Fibroblast of lung (primary cell): ENCODE measurements around the gene IKBKG. TPM values are rescaled to one million over a fixed set of nuclear protein-coding genes. Genes with fewer than 3 reads are reported as not detected.

Source experiments
- DNase-seq, 2 donors: peaks; one replicate each; pipeline versions ENCODE4 v3.0.0 to v3.0.0-alpha.2; 2010; ENCODE audit warnings: low read depth in 2 of 2
- H2AFZ ChIP-seq: 2 replicates; pipeline ENCODE4 v1.5.1; 2012; ENCODE audit warnings: low read length, control low read depth, inconsistent platforms
- H3K27ac ChIP-seq: 2 replicates; pipeline ENCODE4 v1.5.1; 2011; ENCODE audit warnings: low read length, control low read depth; ENCODE audit not compliant: insufficient read depth
- H3K27me3 ChIP-seq: 2 replicates; pipeline ENCODE4 v1.5.1; 2011; ENCODE audit warnings: mild to moderate bottlenecking, low read length; ENCODE audit not compliant: control insufficient read depth, insufficient read depth
- H3K36me3 ChIP-seq: 2 replicates; pipeline ENCODE4 v1.5.1; 2011; ENCODE audit warnings: low read length; ENCODE audit not compliant: control insufficient read depth, insufficient read depth
- H3K4me1 ChIP-seq: 2 replicates; pipeline ENCODE4 v1.5.1; 2011; ENCODE audit warnings: low read length; ENCODE audit not compliant: control insufficient read depth, insufficient read depth; ENCODE audit errors: extremely low read depth
- H3K4me2 ChIP-seq: 2 replicates; pipeline ENCODE4 v1.5.1; 2011; ENCODE audit warnings: low read length, control low read depth; ENCODE audit not compliant: insufficient read depth; ENCODE audit errors: extremely low read depth
- H3K4me3 ChIP-seq, 4 experiments: fragments of 200-600 bp in 1 of 4; sonication (generic) in 1 of 4; replicated peaks in 1 of 4; 2 replicates each; pipeline ENCODE4 v1.5.1; 2011 to 2016; ENCODE audit warnings: low read length in 4 of 4, low read depth in 3 of 4, mild to moderate bottlenecking in 3 of 4, control low read depth in 2 of 4, inconsistent platforms in 1 of 4, mixed read lengths in 1 of 4; ENCODE audit not compliant: insufficient read depth in 1 of 4; ENCODE audit errors: control extremely low read depth in 1 of 4
- H3K79me2 ChIP-seq: 2 replicates; pipeline ENCODE4 v1.5.1; 2012; ENCODE audit warnings: mild to moderate bottlenecking, low read length, inconsistent platforms; ENCODE audit not compliant: control insufficient read depth, insufficient read depth
- H3K9ac ChIP-seq: 2 replicates; pipeline ENCODE4 v1.5.1; 2011; ENCODE audit warnings: mild to moderate bottlenecking, low read length, control low read depth; ENCODE audit not compliant: insufficient read depth
- H3K9me3 ChIP-seq: 2 replicates; pipeline ENCODE4 v1.5.1; 2012; ENCODE audit warnings: low read depth, low read length; ENCODE audit not compliant: control insufficient read depth, insufficient read depth
- H4K20me1 ChIP-seq: 2 replicates; pipeline ENCODE4 v1.5.1; 2011; ENCODE audit warnings: low read length; ENCODE audit not compliant: control insufficient read depth, insufficient read depth; ENCODE audit errors: extremely low read depth
- CTCF ChIP-seq, 2 donors: IDR thresholded peaks in 1 of 2; conservative IDR thresholded peaks in 1 of 2; 1 replicate in 1 of 2; 2 replicates in 1 of 2; pipeline ENCODE4 v1.5.1; 2011 to 2012; ENCODE audit warnings: low read length in 2 of 2, control low read depth in 1 of 2, inconsistent platforms in 1 of 2, low read depth in 1 of 2, mild to moderate bottlenecking in 1 of 2
- EZH2 ChIP-seq: IDR thresholded peaks from 2 replicates; pipeline ENCODE4 v1.5.1; 2012; ENCODE audit warnings: low read length, control low read depth, mild to moderate bottlenecking; ENCODE audit errors: missing control alignments
- polyA plus RNA-seq, 2 donors: library from polyadenylated mRNA; depleted of rRNA in 1 of 2; stranded (reverse) in 1 of 2; unstranded in 1 of 2; fragments of >200 nt; gene quantifications; 2 replicates each; pipeline ENCODE4 v1.2.1, GENCODE V29; 2011 to 2012; ENCODE audit warnings: missing spikeins in 1 of 2
- total RNA-seq: library from RNA; depleted of rRNA; stranded (reverse); fragments of >200 nt; gene quantifications from 2 replicates; pipeline ENCODE4 v1.2.1, GENCODE V29; 2014

IKBKG gene
- total and polyA plus RNA-seq, 2 donors (not counting 1 experiment from before 2014, with no cell fraction given), result 14.8 to 20.1 TPM

GRCh38 chrX:154526901-154527675 lies 20.3 kb upstream of the IKBKG start:
- peak; percentile 73 to 80 for DNase-seq
- TF ChIP-seq CTCF (conservative IDR thresholded peaks at IDR 0.05 in 1 of 2, IDR thresholded peaks at IDR 0.05 in 1 of 2; ENCODE audit: low read depth in 1 of 2, low read length in 2 of 2) (peak; percentile 37 to 58), EZH2 (no peak)
- no peak overlapping the region for H2AFZ ChIP-seq
- H3K4me2 ChIP-seq, result peak overlapping the region; percentile 67
- H3K27ac ChIP-seq, result peak overlapping the region; percentile 43
- peaks cover 3% of the 10 kb centered on the region for H3K4me1 ChIP-seq
- no peaks in the 10 kb centered on the region for H3K27me3 ChIP-seq
- H3K4me3 ChIP-seq, result peak overlapping the region in 1 of 4 experiments; percentile 28
- no peak overlapping the region for H3K9ac ChIP-seq
- no peaks in the 10 kb centered on the region for H3K79me2 ChIP-seq
- no peaks in the 10 kb centered on the region for H4K20me1 ChIP-seq
- peaks cover 7% of the 10 kb centered on the region for H3K36me3 ChIP-seq
- no peaks in the 10 kb centered on the region for H3K9me3 ChIP-seq

- H3K4me2 ChIP-seq, result no peak overlapping the region
- no peak for TF ChIP-seq EZH2
- TF ChIP-seq CTCF (conservative IDR thresholded peaks at IDR 0.05 in 1 of 2, IDR thresholded peaks at IDR 0.05 in 1 of 2; ENCODE audit: low read depth in 1 of 2, low read length in 2 of 2), result no peak
- H3K36me3 ChIP-seq, result peaks cover 16% of the 10 kb centered on the region
- no peaks in the 10 kb centered on the region for H3K9me3 ChIP-seq
- no peak overlapping the region for H3K4me3 ChIP-seq
- H4K20me1 ChIP-seq, result no peaks in the 10 kb centered on the region
- no peaks in the 10 kb centered on the region for H3K27me3 ChIP-seq
- no peak overlapping the region for H3K27ac ChIP-seq
- H3K4me1 ChIP-seq, result peaks cover 3% of the 10 kb centered on the region
- H2AFZ ChIP-seq, result no peak overlapping the region
- no peak overlapping the region for H3K9ac ChIP-seq
- DNase-seq, result peak in 1 of 2 donors; percentile 69
- H3K79me2 ChIP-seq, result no peaks in the 10 kb centered on the region
These were observed 18.2 kb upstream of the IKBKG start for GRCh38 chrX:154529206-154529612.

- no peaks in the 10 kb centered on the region for H3K9me3 ChIP-seq
- no peak overlapping the region for H3K4me3 ChIP-seq
- no peak for TF ChIP-seq CTCF (conservative IDR thresholded peaks at IDR 0.05 in 1 of 2, IDR thresholded peaks at IDR 0.05 in 1 of 2; ENCODE audit: low read depth in 1 of 2, low read length in 2 of 2)
- TF ChIP-seq EZH2, result no peak
- H3K79me2 ChIP-seq, result no peaks in the 10 kb centered on the region
- DNase-seq, result no peak
- no peak overlapping the region for H3K4me2 ChIP-seq
- H3K9ac ChIP-seq, result no peak overlapping the region
- no peaks in the 10 kb centered on the region for H3K27me3 ChIP-seq
- H3K4me1 ChIP-seq, result peaks cover 5% of the 10 kb centered on the region
- H2AFZ ChIP-seq, result no peak overlapping the region
- peaks cover 19% of the 10 kb centered on the region for H3K36me3 ChIP-seq
- H3K27ac ChIP-seq, result no peak overlapping the region
- H4K20me1 ChIP-seq, result no peaks in the 10 kb centered on the region
These were observed 17.1 kb upstream of the IKBKG start for GRCh38 chrX:154530286-154530685.
